Dermis microvascular lymphatic vessel endothelial cell (primary cell): ENCODE measurements around the gene NLRX1. TPM values are rescaled to one million over a fixed set of nuclear protein-coding genes. Genes with fewer than 3 reads are reported as not detected.
"Not testable (repeated sequence)": the region's sequence is repeated elsewhere in the genome, so short reads cannot be mapped to it uniquely, and the experiment has no call there.

Experiments
- DNase-seq, 2 donors: peaks; one replicate each; pipeline versions ENCODE4 v3.0.0 to v3.0.0-alpha.2; 2010; ENCODE audit warnings: low read depth in 2 of 2
- total RNA-seq: library from RNA; depleted of rRNA; stranded (reverse); fragments of >200 nt; gene quantifications from 2 replicates; pipeline ENCODE4 v1.2.1, GENCODE V29; 2014

Gene NLRX1
- total RNA-seq, 1 donor from 2014 or later, result 11.0 TPM

DNA sequence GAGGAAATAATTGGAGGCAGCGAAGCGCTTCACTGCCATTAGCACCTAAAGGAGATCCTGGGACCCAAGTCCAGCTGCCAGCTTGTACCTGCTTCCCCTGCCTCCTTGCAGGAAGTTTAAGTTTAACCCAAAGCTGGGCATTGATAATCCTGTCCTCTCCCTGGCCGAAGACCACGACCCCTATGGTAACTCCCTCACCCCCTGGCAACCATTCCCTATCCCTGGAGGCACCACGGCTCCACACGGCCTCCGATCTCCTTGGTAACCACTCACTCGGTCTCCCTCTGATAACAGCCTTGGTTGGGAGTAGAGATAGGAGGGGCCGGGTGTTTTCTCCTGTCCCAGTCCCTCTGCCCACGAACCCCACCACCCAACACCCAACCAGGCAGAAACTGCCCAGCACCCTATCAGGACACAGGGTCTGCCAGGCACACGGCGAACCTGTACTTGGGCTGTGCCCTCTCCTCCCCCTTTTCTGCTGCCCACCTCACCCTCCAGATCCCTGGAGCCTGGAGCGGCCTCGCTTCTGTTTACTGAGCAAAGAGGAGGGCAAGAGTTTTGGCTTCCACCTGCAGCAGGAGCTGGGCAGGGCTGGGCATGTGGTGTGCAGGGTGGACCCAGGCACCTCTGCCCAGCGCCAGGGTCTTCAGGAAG, 17.6 kb downstream of the NLRX1 start:
- DNase-seq, result no peak

DNA sequence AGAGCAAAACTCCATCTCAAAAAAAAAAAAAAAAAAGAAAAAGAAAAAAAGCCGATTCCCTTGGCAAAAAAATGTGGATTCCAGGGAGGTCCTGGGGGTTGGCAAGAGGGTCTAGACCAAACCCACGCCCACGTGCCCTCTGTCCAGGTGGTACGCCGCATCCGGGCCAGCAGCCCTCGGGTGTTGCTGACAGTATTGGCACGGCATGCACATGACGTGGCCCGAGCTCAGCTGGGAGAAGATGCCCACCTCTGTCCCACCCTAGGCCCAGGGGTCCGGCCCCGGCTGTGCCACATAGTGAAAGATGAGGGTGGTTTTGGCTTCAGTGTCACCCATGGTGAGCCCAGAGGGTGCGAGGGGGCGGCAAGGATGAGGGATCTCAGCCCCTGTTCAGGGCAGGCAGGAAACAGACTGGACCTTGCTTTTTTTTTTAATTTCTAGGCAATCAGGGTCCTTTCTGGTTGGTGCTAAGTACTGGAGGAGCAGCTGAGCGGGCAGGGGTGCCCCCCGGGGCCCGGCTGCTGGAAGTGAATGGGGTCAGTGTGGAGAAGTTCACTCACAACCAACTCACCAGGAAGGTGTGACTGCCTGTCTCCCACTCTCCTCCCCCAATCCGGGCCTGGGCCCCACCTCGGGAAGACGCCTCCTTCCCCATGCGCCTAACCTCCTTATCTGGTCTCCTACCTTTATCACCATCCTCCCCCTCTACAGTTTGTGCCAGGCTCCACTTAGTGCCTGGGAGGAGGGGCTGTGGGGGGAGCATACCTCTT, 18.8 kb downstream of the NLRX1 start:
- DNase-seq, result no peak

DNA sequence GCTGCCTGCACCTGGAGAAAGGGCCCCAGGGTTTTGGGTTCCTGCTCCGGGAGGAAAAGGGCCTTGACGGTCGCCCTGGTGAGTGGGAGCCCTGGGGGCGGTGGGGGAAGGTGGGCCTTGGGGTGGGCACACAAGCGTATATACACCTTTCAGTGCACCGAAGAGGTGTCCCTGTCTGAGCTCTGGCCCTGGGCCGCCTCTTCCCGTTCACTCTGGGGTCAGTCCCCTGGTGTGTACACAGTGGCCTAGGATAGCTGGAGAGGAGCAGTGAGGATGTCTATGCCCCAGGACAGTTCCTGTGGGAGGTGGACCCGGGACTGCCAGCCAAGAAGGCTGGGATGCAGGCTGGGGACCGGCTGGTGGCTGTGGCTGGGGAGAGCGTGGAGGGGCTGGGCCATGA, 19.5 kb downstream of the NLRX1 start:
- DNase-seq, result no peak

DNA sequence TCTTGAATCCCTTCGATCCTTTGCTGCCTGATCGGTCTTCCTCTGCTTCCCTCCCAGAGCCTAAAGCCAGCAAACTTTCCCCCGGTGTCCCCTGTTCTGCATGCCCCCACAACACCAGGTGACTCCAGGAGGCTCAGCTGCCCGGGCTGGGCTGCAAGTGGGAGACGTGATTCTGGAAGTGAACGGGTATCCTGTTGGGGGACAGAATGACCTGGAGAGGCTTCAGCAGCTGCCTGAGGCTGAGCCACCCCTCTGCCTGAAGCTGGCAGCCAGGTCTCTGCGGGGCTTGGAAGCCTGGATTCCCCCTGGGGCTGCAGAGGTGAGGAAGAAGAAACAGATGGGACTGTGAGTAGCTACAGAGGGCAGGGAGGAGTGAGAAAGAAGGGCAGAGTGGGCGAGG, 20.4 kb downstream of the NLRX1 start:
- DNase-seq, result no peak

DNA sequence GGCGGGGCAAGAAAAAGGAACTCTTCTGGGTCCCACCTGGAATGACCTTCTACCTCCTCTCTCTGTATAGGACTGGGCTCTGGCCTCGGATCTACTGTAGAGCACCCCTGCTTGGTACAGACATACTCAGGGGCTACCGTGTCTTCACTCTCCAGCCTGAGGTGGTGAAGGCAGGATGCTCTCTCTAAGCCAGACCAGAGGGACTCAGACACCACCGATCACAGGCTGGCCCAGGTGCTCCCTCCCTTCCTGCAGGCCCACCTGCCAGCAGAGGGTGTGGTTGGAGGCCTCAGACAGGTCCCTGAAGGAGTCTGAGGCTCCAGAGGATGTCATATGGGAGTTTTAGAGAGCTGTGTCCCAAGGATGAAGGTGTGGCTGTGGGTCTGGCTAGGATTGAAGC, 20.9 kb downstream of the NLRX1 start:
- no peak for DNase-seq

DNA sequence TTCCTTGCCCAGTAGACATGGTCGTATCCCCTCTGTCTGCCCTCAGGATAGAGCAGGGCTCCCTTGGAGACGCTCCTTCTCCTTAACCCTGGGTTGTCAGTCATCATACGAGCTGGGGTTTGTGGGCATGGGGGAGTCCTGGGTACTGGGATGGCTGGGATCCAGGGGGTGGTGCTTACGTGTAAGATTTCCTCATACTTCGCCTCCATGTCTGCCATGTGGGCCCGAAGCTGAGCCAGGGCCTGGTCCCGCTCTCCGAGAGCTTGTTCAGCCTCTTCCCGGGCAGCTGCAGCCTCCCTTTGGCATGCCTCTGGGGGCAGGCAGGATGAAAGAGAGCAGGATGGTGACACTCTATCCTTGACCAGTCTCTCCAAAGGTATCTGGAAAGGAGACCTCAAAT, 22.0 kb downstream of the NLRX1 start:
- DNase-seq, result no peak

DNA sequence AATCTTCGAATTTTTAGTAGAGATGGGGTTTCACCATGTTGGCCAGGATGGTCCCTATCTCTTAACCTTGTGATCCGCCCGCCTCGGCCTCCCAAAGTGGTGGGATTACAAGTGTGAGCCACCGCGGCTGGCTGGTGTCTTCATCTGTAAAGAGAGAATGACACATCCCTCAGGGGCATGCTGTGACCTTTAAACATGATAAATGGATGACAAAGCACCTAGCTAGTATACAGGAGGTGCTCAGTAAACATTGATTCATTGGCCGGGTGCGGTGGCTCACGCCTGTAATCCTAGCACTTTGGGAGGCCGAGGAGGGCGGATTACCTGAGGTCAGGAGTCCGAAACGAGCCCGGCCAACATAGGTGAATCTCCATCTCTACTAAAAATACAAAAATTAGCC, 22.7 kb downstream of the NLRX1 start:
- not testable (repeated sequence) for DNase-seq

DNA sequence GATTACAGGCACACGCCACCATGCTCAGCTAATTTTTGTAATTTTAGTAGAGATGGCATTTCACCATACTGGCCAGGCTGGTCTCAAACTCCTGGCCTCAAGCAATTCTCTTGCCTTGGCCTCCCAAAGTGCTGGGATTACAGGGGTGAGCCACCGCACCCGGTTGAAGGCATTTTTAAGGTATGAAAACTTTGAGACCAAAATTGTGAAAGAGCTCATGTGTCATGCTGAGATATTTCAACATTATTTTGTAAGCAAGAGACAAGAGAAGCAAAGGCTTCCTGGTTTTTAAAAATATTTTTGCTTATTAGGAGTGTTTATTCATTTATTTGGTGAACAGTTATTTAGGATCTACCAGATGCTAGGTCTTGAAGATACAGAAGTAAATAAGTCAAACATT, 23.6 kb downstream of the NLRX1 start:
- no peak for DNase-seq

DNA sequence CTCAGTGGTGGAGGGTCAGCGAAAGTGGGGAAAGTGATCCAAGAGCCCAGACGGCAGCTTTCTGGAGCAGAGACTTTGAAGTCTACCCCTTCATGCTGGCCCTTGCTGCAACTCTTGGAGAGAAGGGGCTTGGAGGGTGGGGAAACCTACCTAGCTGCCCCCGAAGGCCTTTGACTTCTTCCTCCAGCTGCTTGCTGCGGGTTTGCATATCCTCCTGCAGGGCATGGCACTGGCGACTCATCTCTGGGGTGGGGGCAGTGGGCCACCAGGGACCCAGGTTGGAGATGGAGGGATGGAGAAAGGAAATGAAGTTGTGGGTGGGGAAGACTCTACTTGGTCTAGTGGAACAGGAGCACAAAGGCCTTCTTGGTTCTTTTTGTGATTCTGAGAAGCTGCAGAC, 24.5 kb downstream of the NLRX1 start:
- no peak for DNase-seq

DNA sequence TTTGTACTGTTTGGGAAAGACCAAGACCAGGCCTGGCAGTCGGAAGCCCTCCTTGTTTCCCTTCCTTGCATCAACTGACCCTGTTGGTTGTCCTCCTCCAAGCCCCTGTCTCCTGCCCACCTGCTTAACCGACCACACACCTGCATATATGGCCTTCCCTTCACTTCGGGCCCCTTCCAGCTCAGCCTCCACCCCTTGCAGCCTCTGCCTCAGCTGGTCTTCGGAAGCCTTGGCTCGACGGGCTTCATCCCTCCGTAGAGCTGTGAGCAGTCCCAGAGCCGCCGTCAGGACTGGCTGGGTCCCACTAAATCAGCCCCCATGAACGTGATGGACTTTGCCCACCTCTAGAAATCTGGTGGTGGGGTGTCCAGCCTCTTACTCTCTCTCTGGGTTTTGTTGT, 25.1 kb downstream of the NLRX1 start:
- DNase-seq, result no peak

DNA sequence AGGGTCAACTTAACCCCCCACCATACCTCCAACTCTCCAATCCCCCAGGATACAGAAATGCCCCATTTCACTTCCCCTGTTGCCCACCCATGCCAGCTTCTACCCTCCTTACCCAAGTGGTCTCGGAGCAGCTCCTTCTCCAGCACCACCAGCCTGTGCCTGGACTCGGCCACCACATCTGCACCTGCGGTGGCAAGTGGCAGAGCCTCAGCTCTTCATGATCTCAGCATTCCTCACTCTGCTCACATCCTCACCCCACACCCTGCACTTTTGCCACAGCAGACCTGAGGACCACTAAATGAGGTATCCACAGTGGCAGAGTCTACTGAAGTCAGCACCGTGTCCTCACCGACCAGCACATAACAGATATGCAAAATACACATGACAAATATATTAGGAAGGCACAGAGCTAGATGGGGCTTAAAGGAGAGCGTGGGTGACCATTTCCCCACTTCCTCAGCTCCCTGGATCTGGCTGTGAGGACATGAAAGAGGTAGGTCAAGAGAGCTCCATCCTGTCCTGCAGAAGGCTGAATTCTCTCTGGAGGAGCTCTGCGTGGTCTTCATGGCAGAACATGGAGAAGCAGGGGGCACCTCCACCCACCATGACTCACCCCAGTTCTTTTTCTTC, 26.4 kb downstream of the NLRX1 start:
- no peak for DNase-seq

DNA sequence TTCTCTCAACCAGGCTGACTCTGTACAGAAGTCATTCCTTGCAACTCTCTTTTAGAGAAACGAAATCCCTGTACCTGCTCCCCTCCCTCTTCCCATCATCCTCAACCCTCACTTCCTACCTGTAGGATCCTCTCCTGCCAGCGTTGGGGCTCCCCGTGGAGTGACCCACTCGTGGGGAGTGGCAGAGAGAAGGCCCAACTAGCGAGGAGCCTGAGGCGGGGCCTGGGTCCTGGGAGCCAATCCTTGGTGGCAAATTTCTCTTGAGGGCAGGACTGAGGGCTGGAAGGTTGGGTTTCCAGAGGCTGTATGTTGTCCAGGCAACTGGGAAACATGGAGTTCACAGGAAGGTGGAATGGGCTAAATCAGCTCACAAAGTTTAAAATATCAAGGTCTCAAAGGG, 27.2 kb downstream of the NLRX1 start:
- DNase-seq, result peak; percentile 68 to 72

DNA sequence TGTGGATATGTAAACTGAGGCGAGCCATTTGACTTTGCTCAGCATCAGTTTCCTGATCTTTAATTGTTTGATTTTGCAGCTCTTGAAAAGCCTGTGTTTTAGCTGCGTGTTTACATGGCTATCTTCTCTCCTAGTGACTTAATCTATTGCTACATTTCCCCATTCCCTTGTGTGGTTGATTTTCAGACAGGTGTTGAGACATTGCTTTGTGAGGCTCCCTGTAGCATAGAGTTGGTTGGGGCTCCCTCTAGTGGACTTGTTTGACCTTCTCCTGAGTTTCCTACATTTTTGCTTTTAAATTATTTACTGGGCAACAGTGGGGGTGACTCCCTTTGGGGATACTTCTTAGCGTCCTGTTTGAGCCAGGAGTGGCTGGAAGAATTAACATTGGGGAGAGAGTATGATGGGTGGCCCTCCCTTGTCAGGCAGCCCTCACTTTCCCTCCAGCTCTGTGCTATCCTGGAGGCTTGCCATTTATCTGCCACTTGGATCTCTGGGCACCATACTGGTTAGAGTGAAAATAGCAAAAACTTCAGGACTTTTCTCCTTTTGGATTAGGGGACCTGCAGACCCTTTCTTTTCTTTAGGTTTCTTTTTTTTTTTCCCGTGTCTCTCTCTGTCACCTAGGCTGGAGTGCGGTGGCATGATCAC, 28.4 kb downstream of the NLRX1 start:
- DNase-seq, result peak; percentile 82 to 85

DNA sequence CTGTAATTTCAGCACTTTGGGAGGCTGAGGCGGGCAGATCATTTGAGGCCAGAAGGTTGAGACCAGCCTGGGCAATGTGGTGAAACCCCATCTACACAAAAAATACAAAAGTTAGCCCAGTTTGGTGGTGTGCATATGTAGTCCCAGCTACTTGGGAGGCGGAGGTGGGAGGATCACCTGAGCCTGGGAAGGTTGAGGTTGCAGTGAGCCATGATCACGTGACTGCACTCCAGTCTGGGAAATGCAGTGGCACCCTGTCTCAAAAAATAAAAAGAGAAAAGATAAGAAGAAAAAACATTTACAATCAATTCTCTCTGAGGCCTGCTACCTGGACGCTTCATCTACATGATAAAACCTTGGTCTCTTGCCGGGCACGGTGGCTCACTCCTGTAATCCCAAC, 30.4 kb downstream of the NLRX1 start:
- DNase-seq, result no peak

DNA sequence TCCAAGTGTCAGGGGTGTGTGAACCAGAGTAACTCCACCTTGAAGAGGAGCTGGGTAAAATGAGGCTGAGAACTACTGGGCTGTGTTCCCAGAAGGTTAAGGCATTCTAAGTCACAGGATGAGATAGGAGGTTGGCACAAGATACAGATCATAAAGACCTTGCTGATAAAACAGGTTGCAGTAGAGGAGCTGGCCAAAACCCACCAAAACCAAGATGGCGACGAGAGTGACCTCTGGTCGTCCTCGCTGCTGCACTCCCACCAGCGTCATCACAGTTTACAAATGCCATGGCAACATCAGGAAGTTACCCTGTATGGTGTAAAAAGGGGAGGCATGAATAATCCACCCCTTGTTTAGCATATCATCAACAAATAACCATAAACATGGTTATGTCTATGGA, 32.7 kb downstream of the NLRX1 start:
- not testable (repeated sequence) for DNase-seq

DNA sequence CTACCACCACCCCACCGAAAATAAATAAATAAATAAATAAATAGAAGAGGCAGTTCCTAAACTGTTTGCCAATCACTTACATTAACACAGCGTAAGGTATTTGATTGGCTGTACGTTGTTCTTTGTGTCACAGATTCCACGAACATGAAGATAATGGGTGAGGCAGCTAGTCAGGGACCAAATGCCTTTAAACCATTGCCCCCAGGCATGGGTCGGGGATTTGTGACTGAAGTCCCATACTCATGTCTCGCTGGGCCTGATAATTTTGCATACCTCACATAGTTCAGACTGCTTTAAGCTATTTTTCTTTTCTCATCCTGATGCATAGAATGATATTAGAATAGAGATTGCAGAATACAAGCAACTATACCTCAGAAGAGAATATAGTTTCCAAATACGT, 34.0 kb downstream of the NLRX1 start:
- no peak for DNase-seq

DNA sequence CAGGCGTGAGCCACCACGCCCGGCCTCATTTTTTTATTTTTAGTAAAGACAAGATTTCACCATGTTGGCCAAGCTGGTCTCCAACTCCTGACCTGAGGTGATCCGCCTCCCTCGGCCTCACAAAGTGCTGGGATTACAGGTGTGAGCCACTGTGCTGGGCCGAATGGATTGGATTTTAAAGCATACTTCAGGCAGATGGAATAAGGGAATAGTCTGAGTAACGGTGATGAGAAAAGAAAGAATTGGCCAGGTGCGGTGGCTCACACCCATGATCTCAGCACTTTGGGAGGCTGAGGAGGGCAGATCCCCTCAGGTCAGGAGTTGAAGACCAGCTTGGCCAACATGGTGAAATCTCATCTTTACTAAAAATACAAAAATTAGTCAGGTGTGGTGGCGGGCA, 35.5 kb downstream of the NLRX1 start:
- no peak for DNase-seq

DNA sequence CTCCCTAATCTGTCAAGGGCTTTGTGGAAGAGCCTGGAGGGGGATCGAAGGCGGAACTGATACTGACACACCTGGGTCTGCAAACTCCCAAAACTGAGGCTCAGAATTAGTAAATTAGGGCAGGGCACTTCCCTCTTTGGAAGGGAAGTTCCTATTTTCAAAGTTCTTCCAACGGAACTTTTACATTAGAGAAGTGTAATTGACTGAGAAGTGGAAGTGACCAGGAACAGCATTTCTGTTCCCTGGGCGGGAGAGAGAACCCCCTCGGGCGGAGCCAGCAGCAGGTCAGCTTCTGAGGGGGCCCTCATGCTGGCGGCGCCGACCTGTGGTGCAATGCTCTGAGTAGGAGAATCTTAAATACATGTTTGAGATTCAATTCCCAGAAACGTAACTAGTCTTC, 36.6 kb downstream of the NLRX1 start:
- no peak for DNase-seq

DNA sequence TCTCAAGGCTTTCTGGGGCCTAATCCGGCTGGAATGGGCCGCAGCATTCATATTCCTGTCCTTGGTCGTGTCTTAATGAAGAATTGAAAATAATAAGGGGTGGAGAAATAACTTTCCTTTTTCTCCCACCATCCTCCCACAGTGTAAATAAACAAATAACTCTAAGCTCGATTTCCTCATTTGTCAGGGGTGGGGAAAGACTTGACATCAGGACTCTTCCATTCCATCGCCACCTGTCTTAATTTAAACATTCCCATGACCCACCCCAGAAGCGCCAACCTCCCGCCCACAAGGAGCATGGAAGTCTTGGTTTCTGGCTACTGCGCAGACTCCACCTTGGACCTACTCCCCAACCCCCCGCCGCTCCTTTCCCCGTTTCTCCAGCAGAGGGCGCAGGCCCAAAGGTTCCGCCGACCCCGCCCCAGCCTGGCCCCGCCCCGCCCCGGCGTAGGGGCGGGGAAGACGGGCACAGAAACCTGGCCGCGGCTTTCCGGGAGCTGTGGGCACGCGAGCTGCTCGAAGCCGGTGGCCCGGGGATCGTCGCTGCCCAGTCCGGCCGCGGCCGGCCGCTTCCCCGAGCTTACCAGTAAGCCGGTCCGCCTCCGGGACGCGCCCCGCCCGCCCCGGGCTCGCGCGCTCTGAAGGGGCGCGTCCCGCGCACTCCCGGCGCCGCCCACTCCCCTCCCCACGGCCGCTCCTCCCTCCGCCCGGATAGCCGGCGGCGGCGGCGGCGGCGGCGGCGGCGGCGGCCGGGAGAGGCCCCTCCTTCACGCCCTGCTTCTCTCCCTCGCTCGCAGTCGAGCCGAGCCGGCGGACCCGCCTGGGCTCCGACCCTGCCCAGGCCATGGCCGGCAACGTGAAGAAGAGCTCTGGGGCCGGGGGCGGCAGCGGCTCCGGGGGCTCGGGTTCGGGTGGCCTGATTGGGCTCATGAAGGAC, 37.3 kb downstream of the NLRX1 start, which contains the start of gene CBL:
CBL (plus strand) TSS at position 766 of the 937 bp plus-strand sequence; CDS start at position 845, 79 bp downstream.
- DNase-seq, result peak; percentile 70 to 89

DNA sequence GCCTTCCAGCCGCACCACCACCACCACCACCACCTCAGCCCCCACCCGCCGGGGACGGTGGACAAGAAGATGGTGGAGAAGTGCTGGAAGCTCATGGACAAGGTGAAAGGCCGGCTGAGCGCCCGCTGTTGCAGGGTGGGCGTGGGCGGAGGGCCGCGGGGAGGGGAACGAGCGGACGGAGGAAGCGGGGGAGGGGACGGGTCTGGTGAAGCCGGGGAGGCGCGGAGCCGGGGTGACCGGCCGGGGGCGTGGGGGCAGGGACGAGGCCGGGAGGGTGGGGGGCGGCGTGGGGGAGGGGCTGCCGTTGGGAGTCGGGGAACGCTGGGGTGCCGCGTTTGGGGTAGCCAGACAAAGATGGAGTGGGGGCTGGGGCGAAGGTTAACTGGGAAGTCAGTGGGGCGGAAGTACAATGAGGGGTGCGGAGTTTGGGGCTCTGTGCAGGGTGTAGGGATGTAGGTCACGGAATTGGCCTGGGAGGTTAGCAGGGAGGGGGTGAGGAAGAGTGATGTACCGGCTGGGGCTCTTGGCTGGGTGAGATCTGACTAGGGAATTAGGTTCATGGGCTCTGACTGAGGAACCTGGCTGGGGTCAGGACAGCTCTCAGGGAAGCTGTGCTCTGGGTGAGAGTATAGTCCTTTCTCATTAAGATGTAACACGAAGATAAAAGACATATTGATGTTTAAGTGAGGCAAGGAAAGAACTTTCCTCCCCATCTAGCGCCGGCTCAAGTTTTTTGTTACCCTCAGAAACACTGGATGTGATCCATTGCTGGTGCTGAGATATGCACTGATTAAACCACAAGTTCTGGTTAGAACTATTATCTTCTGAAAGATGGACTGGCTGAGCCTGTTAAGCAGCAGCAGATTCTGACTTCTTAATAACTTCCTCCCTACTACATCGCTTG, 38.2 kb downstream of the NLRX1 start:
- DNase-seq, result peak in 1 of 2 donors; percentile 43
